Endothelial cell of umbilical vein (primary cell): ENCODE data around the gene KCNMA1. TPM values are rescaled to one million over a fixed set of nuclear protein-coding genes. Genes with fewer than 3 reads are reported as not detected.

Source experiments
- BruUV-seq: library from RNA; stranded (reverse); fragments of 400-500 nt; replicated peaks from 2 replicates; lab custom pipeline; 2021; lab: Mats Ljungman, UMichigan
- CTCF ChIA-PET: fragments of 300-600, 350-600 bp; sonication (Branson Sonifier 250); formaldehyde crosslinking; loops from one replicate; lab custom pipeline; 2021; ENCODE audit warnings: antibody characterized with exemption, inconsistent platforms; lab: Charles Lee
- POLR2A ChIA-PET: fragments of 300-600, 350-600 bp; sonication (Branson Sonifier 250); formaldehyde crosslinking; loops from one replicate; lab custom pipeline; 2021; ENCODE audit warnings: antibody characterized with exemption, inconsistent platforms; lab: Charles Lee
- DNase-seq: peaks from one replicate; pipeline ENCODE4 v3.0.0-alpha.2; 2011; ENCODE audit warnings: low read depth, low spot score
- FAIRE-seq: peaks from 2 replicates; lab custom pipeline; 2011; peaks lifted over from hg19 to GRCh38; lab: Jason Lieb, UNC
- H2AFZ ChIP-seq: 2 replicates; pipeline ENCODE4 v1.6.0; 2012; ENCODE audit warnings: low read depth, low read length, control low read depth, inconsistent platforms
- H3K27ac ChIP-seq: 2 replicates; pipeline ENCODE4 v1.5.1; 2011; ENCODE audit warnings: low read depth, mild to moderate bottlenecking, control low read depth, low read length, moderate library complexity; ENCODE audit not compliant: insufficient read depth
- H3K27me3 ChIP-seq, 2 experiments: 2 replicates each; pipeline versions ENCODE4 v1.6.0 to v1.6.1; 2011; ENCODE audit warnings: low read length in 2 of 2, mixed read lengths in 1 of 2; ENCODE audit not compliant: control insufficient read depth in 2 of 2, insufficient read depth in 2 of 2
- H3K36me3 ChIP-seq, 2 experiments: 2 replicates in 1 of 2; 3 replicates in 1 of 2; pipeline ENCODE4 v1.5.1; 2011; ENCODE audit warnings: low read length in 2 of 2, mild to moderate bottlenecking in 1 of 2, moderate library complexity in 1 of 2; ENCODE audit not compliant: control insufficient read depth in 2 of 2, insufficient read depth in 2 of 2; ENCODE audit errors: extremely low read depth in 1 of 2
- H3K4me1 ChIP-seq: 3 replicates; pipeline ENCODE4 v1.5.1; 2011; ENCODE audit warnings: mild to moderate bottlenecking, low read length; ENCODE audit not compliant: control insufficient read depth, insufficient read depth; ENCODE audit errors: extremely low read depth
- H3K4me2 ChIP-seq: 2 replicates; pipeline ENCODE4 v1.6.1; 2011; ENCODE audit warnings: low read length, control low read depth, mixed read lengths; ENCODE audit not compliant: insufficient read depth
- H3K4me3 ChIP-seq, 3 experiments: fragments of 200-600 bp in 1 of 3; sonication (generic), shearing (Covaris generic) in 1 of 3; replicated peaks in 1 of 3; 2 replicates each; pipeline ENCODE4 v1.5.1; 2011 to 2016; ENCODE audit warnings: control low read depth in 3 of 3, low read length in 3 of 3, mild to moderate bottlenecking in 2 of 3, inconsistent platforms in 1 of 3, low read depth in 1 of 3, moderate library complexity in 1 of 3; ENCODE audit not compliant: insufficient read depth in 1 of 3
- H3K79me2 ChIP-seq: 2 replicates; pipeline ENCODE4 v1.6.0; 2012; ENCODE audit warnings: low read length, inconsistent platforms; ENCODE audit not compliant: control insufficient read depth, insufficient read depth
- H3K9ac ChIP-seq: replicated peaks from 2 replicates; pipeline ENCODE3; 2011; ENCODE audit warnings: low read length, control low read depth; ENCODE audit not compliant: insufficient read depth; ENCODE audit errors: extremely low read depth
- H3K9me1 ChIP-seq: replicated peaks from 3 replicates; pipeline ENCODE4 v1.6.0; 2011; ENCODE audit warnings: mild to moderate bottlenecking, low read length; ENCODE audit not compliant: control insufficient read depth, insufficient read depth; ENCODE audit errors: extremely low read depth
- H3K9me3 ChIP-seq: replicated peaks from 2 replicates; pipeline ENCODE4 v1.5.1; 2012; ENCODE audit warnings: low read length, inconsistent platforms; ENCODE audit not compliant: control insufficient read depth, insufficient read depth
- H4K20me1 ChIP-seq: replicated peaks from 2 replicates; pipeline ENCODE3; 2011; ENCODE audit warnings: mild to moderate bottlenecking, low read length; ENCODE audit not compliant: control insufficient read depth, insufficient read depth; ENCODE audit errors: extremely low read depth
- EZH2 ChIP-seq: IDR thresholded peaks from 2 replicates; pipeline ENCODE4 v1.6.1; 2012; ENCODE audit warnings: borderline replicate concordance, low read depth, mild to moderate bottlenecking, moderate library complexity, low read length, inconsistent platforms; ENCODE audit not compliant: severe bottlenecking
- FOS ChIP-seq: IDR thresholded peaks from 2 replicates; pipeline ENCODE4 v1.6.1; 2011; ENCODE audit warnings: mild to moderate bottlenecking, low read length, moderate library complexity, borderline replicate concordance; ENCODE audit not compliant: insufficient read depth
- GATA2 ChIP-seq: IDR thresholded peaks from 2 replicates; pipeline ENCODE4 v1.7.0; 2011; ENCODE audit warnings: low read depth, mild to moderate bottlenecking, moderate library complexity, mixed read lengths, low read length; ENCODE audit not compliant: insufficient read length, insufficient read depth
- JUN ChIP-seq: IDR thresholded peaks from 2 replicates; pipeline ENCODE4 v1.6.1; 2011; ENCODE audit warnings: borderline replicate concordance, low read depth; ENCODE audit not compliant: insufficient read length, insufficient read depth
- MYC ChIP-seq: IDR thresholded peaks from one replicate; pipeline ENCODE4 v1.6.1; 2011; ENCODE audit warnings: mild to moderate bottlenecking, low read depth, low read length
- POLR2A ChIP-seq: IDR thresholded peaks from 2 replicates; pipeline ENCODE4 v1.6.1; 2012; ENCODE audit warnings: low read depth, mild to moderate bottlenecking, control low read depth, low read length
- POLR2AphosphoS5 ChIP-seq: IDR thresholded peaks from 2 replicates; pipeline ENCODE4 v1.6.1; 2012; ENCODE audit warnings: low read depth, mild to moderate bottlenecking, control low read depth, low read length, moderate library complexity; ENCODE audit not compliant: insufficient read depth
- dilution Hi-C: fragments of 300-500 bp; cut with MboI; formaldehyde crosslinking; loops from one replicate; pipeline ENCODE4 v1.15.0; 2019; ENCODE audit warnings: low sequenced_read_pairs; ENCODE audit not compliant: extremely low pct_ligation_motif_present
- intact Hi-C: fragments of 100-400 bp; cut with micrococcal nuclease; formaldehyde crosslinking; loops from one replicate; pipeline ENCODE4 v1.10.0; 2022
- polyA plus RNA-seq, 4 experiments: library from polyadenylated mRNA; depleted of rRNA in 3 of 4; stranded (reverse) in 3 of 4; unstranded in 1 of 4; fragments of >200 nt; gene quantifications; 2 replicates each; pipeline versions ENCODE4 v1.2.1 to v1.2.3, GENCODE V29; 2011 to 2012; ENCODE audit warnings: missing spikeins in 1 of 4
- total RNA-seq: library from RNA; stranded (reverse); gene quantifications from 2 replicates; pipeline ENCODE4 v1.2.3, GENCODE V29; 2021
- TF ChIP-seq, protein P1 (sequence below), 2 donors: IDR thresholded peaks; 1 replicate in 1 of 2; 2 replicates in 1 of 2; pipeline ENCODE4 v1.5.1; 2011; ENCODE audit warnings: low read length in 2 of 2, mild to moderate bottlenecking in 2 of 2, moderate library complexity in 2 of 2, control low read depth in 1 of 2, inconsistent platforms in 1 of 2, low read depth in 1 of 2; ENCODE audit not compliant: insufficient read depth in 1 of 2; ENCODE audit errors: extremely low read depth in 1 of 2
- TF ChIP-seq, protein P2 (sequence below): IDR thresholded peaks from 2 replicates; pipeline ENCODE4 v1.6.1; 2011; ENCODE audit not compliant: insufficient read depth, insufficient read length

Gene KCNMA1
- total and polyA plus RNA-seq, 2 donors (not counting 3 experiments of a cell fraction or from before 2014, with no cell fraction given): 0.10 to 0.82 TPM

DNA sequence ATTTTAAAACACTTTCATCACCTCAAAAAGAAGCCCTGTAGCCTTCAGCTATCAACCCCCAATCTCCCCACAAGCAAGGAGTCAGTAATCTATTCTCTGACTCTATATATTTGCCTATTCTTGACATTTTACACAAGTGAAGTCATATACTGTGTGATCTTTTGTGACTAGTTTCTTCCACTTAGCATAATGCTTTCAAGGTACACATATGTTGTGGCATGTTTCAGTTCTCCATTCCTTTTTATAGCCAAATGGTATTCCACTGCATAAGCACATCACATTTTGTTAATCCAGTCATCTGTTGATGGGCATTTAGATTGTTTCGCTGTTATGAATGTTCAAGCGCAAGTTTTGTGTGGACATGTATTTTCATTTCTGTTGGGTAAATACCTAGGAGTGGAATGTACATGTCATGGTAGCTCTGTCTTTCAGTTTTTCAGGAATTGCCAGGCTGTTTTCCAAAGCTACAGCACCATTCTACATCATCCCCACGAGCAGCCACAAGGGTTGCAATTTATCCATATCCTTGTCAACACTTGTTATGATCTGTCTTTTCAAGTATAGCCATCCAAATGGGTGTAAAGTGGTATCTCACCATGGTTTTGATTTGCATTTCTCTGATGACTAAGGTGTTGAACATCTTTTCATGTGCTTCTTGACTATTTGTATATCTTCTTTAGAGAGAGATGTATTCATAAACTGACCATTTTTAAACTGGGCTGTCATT, 405.6 kb downstream of the KCNMA1 start:
- no peaks in the 10 kb centered on the region for H4K20me1 ChIP-seq
- peaks cover 0 to 9% of the 10 kb centered on the region in 2 experiments for H3K27me3 ChIP-seq
- no peaks in the 10 kb centered on the region for H3K9me1 ChIP-seq
- H3K36me3 ChIP-seq: no peaks in the 10 kb centered on the region
- TF ChIP-seq MYC: no peak
- TF ChIP-seq GATA2: no peak
- no peak for TF ChIP-seq FOS
- no peak for TF ChIP-seq POLR2A
- no peak for TF ChIP-seq POLR2AphosphoS5
- TF ChIP-seq JUN: no peak
- TF ChIP-seq EZH2: no peak
- TF ChIP-seq, protein P1, sequence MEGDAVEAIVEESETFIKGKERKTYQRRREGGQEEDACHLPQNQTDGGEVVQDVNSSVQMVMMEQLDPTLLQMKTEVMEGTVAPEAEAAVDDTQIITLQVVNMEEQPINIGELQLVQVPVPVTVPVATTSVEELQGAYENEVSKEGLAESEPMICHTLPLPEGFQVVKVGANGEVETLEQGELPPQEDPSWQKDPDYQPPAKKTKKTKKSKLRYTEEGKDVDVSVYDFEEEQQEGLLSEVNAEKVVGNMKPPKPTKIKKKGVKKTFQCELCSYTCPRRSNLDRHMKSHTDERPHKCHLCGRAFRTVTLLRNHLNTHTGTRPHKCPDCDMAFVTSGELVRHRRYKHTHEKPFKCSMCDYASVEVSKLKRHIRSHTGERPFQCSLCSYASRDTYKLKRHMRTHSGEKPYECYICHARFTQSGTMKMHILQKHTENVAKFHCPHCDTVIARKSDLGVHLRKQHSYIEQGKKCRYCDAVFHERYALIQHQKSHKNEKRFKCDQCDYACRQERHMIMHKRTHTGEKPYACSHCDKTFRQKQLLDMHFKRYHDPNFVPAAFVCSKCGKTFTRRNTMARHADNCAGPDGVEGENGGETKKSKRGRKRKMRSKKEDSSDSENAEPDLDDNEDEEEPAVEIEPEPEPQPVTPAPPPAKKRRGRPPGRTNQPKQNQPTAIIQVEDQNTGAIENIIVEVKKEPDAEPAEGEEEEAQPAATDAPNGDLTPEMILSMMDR (IDR thresholded peaks at IDR 0.05; ENCODE audit: extremely low read depth in 1 of 2, insufficient read depth in 1 of 2, low read depth in 1 of 2, low read length in 2 of 2): no peak
- TF ChIP-seq, protein P2, sequence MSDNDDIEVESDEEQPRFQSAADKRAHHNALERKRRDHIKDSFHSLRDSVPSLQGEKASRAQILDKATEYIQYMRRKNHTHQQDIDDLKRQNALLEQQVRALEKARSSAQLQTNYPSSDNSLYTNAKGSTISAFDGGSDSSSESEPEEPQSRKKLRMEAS: no peak
- H3K9me3 ChIP-seq: no peaks in the 10 kb centered on the region
- BruUV-seq: no TSS peak
- H2AFZ ChIP-seq: no peak overlapping the region
- intact Hi-C loops: no loop called here
- no peak overlapping the region for H3K4me2 ChIP-seq
- no peaks in the 10 kb centered on the region for H3K4me1 ChIP-seq
- ChIA-PET CTCF (interaction anchor here (1.0 kb wide), 1 partner anchor 21 kb away, joined by 4 read pairs; no protein-coding TSS in a partner anchor), POLR2A (no interaction called here)
- H3K9ac ChIP-seq: no peak overlapping the region
- DNase-seq (no peak), FAIRE-seq (no peak)
- no peaks in the 10 kb centered on the region for H3K79me2 ChIP-seq
- no peak overlapping the region for H3K27ac ChIP-seq
- H3K4me3 ChIP-seq: no peak overlapping the region
- dilution Hi-C loops: no loop called here
